ENCODE results near the gene POR. TPM values are rescaled to one million over a fixed set of nuclear protein-coding genes. Genes with fewer than 3 reads are reported as not detected.

POR gene
- total and polyA plus RNA-seq, 2 of the 13 experiments (the other 11 are each of a cell fraction or from before 2014, with no cell fraction given): 145 to 266 TPM

DNA sequence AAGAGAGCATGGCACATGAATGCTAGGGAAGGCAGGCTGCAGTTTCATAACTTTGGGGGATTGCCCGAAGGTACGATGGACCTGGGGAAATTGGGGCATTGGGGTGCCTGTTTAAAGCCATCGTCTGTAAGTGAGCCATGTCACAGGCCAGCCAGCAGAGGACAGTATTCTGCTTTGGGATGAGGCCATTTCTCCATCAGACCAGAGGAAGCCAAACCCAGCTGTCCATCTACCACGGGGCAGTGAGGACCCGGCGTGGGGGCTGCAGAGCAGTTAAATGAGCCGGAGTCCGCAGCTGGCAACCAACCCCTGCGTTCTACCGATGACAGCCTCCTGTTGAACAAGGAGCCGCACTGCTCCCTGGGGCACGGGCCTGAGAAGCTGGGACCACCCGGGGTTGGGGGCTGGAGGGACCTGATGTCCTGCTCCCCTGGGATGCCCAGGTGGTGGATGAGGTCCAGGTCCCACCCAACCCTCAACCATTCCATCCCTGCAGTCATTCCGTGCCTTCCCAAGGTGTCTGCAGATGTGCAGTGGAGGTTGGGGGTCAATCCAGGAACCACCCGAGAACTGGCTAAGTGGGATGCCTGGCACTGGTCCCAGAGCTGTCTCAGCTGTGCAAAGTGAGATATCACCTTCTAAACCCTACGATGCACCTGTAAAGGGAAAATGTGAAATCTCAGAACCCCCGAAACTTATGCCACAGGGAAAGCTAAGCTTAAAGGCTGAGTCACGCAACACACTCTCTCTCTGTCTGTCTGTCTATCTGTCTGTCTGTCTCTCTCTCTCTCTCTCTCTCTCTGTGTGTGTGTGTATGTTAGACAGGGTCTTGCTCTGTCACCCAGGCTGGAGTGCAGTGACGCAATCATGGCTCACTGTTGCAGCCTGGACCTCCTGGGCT, 48.2 kb upstream of the POR start (continued):
- TF ChIP-seq ZNF484 (CRISPR knock-in tag; IDR thresholded peaks at IDR 0.05; ENCODE audit: borderline replicate concordance, low read depth) (no peak), ZNF143 (CRISPR knock-in tag; IDR thresholded peaks at IDR 0.05) (peak; percentile 16; the same call in 1 of the 2 replicates), BRD4 (CRISPR knock-in tag; IDR thresholded peaks at IDR 0.05) (no peak), ZNF501 (CRISPR knock-in tag; IDR thresholded peaks at IDR 0.05) (peak; percentile 46), SIX4 (CRISPR knock-in tag; IDR thresholded peaks at IDR 0.05) (0 out of 2 replicates have a peak, but pooled peaks have one; percentile 18), MXD3 (CRISPR knock-in tag; IDR thresholded peaks at IDR 0.05) (0 out of 2 replicates have a peak, but pooled peaks have one; percentile 29), ZNF7 (CRISPR knock-in tag; IDR thresholded peaks at IDR 0.05) (no peak), ETV5 (CRISPR knock-in tag; IDR thresholded peaks at IDR 0.05; ENCODE audit: borderline replicate concordance) (0 out of 2 replicates have a peak, but pooled peaks have one; percentile 12), NFKBIZ (CRISPR knock-in tag; IDR thresholded peaks at IDR 0.05) (no peak; the same call in 1 of the 2 replicates), TEAD3 (CRISPR knock-in tag; optimal IDR thresholded peaks at IDR 0.05; ENCODE audit: borderline replicate concordance) (peak; percentile 72), ZNF274 (CRISPR knock-in tag; IDR thresholded peaks at IDR 0.05) (no peak), ZNF782 (CRISPR knock-in tag; IDR thresholded peaks at IDR 0.05; ENCODE audit: borderline replicate concordance) (peak; percentile 25; the same call in 1 of the 2 replicates), FOSL2 (CRISPR knock-in tag; IDR thresholded peaks at IDR 0.05) (peak; percentile 78), TBL1XR1 (IDR thresholded peaks at IDR 0.05; ENCODE audit: borderline replicate concordance, low read length, partially characterized antibody) (no peak), SALL1 (CRISPR knock-in tag; IDR thresholded peaks at IDR 0.05) (peak; percentile 64), ZNF34 (CRISPR knock-in tag; IDR thresholded peaks at IDR 0.05; ENCODE audit: borderline replicate concordance) (no peak)
- TF ChIP-seq, protein P1, sequence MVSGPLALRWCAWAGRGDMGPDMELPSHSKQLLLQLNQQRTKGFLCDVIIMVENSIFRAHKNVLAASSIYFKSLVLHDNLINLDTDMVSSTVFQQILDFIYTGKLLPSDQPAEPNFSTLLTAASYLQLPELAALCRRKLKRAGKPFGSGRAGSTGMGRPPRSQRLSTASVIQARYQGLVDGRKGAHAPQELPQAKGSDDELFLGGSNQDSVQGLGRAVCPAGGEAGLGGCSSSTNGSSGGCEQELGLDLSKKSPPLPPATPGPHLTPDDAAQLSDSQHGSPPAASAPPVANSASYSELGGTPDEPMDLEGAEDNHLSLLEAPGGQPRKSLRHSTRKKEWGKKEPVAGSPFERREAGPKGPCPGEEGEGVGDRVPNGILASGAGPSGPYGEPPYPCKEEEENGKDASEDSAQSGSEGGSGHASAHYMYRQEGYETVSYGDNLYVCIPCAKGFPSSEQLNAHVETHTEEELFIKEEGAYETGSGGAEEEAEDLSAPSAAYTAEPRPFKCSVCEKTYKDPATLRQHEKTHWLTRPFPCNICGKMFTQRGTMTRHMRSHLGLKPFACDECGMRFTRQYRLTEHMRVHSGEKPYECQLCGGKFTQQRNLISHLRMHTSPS (CRISPR knock-in tag; IDR thresholded peaks at IDR 0.05; ENCODE audit: low read depth): no peak
- TF ChIP-seq, protein P2, sequence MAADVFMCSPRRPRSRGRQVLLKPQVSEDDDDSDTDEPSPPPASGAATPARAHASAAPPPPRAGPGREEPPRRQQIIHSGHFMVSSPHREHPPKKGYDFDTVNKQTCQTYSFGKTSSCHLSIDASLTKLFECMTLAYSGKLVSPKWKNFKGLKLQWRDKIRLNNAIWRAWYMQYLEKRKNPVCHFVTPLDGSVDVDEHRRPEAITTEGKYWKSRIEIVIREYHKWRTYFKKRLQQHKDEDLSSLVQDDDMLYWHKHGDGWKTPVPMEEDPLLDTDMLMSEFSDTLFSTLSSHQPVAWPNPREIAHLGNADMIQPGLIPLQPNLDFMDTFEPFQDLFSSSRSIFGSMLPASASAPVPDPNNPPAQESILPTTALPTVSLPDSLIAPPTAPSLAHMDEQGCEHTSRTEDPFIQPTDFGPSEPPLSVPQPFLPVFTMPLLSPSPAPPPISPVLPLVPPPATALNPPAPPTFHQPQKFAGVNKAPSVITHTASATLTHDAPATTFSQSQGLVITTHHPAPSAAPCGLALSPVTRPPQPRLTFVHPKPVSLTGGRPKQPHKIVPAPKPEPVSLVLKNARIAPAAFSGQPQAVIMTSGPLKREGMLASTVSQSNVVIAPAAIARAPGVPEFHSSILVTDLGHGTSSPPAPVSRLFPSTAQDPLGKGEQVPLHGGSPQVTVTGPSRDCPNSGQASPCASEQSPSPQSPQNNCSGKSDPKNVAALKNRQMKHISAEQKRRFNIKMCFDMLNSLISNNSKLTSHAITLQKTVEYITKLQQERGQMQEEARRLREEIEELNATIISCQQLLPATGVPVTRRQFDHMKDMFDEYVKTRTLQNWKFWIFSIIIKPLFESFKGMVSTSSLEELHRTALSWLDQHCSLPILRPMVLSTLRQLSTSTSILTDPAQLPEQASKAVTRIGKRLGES (CRISPR knock-in tag; IDR thresholded peaks at IDR 0.05; ENCODE audit: borderline replicate concordance): no peak
- TF ChIP-seq, protein P3, sequence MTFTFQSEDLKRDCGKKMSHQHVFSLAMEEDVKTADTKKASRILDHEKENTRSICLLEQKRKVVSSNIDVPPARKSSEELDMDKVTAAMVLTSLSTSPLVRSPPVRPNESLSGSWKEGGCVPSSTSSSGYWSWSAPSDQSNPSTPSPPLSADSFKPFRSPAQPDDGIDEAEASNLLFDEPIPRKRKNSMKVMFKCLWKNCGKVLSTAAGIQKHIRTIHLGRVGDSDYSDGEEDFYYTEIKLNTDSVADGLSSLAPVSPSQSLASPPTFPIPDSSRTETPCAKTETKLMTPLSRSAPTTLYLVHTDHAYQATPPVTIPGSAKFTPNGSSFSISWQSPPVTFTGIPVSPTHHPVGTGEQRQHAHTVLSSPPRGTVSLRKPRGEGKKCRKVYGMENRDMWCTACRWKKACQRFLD (CRISPR knock-in tag; IDR thresholded peaks at IDR 0.05; ENCODE audit: borderline replicate concordance): no peak
- TF ChIP-seq, protein P4, sequence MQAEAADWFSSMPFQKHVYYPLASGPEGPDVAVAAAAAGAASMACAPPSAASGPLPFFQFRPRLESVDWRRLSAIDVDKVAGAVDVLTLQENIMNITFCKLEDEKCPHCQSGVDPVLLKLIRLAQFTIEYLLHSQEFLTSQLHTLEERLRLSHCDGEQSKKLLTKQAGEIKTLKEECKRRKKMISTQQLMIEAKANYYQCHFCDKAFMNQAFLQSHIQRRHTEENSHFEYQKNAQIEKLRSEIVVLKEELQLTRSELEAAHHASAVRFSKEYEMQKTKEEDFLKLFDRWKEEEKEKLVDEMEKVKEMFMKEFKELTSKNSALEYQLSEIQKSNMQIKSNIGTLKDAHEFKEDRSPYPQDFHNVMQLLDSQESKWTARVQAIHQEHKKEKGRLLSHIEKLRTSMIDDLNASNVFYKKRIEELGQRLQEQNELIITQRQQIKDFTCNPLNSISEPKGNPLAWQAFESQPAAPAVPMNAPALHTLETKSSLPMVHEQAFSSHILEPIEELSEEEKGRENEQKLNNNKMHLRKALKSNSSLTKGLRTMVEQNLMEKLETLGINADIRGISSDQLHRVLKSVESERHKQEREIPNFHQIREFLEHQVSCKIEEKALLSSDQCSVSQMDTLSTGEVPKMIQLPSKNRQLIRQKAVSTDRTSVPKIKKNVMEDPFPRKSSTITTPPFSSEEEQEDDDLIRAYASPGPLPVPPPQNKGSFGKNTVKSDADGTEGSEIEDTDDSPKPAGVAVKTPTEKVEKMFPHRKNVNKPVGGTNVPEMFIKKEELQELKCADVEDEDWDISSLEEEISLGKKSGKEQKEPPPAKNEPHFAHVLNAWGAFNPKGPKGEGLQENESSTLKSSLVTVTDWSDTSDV (CRISPR knock-in tag; IDR thresholded peaks at IDR 0.05): no peak
